COR-L47 (cell line): ENCODE data around the gene P2RY8.
"Not testable (repeated sequence)": the region's sequence is repeated elsewhere in the genome, so short reads cannot be mapped to it uniquely, and the experiment has no call there.

Experiments used
- DNase-seq: peaks from one replicate; lab custom pipeline; 2025; lab: John Stamatoyannopoulos, UW

P2RY8 gene, protein sequence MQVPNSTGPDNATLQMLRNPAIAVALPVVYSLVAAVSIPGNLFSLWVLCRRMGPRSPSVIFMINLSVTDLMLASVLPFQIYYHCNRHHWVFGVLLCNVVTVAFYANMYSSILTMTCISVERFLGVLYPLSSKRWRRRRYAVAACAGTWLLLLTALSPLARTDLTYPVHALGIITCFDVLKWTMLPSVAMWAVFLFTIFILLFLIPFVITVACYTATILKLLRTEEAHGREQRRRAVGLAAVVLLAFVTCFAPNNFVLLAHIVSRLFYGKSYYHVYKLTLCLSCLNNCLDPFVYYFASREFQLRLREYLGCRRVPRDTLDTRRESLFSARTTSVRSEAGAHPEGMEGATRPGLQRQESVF

GRCh38 chrX:1537031-1537715 is at the start of gene P2RY8:
P2RY8 (minus strand) TSS chrX:1537185; CDS start chrX:1466558, 70,627 bp downstream.
- DNase-seq = no peak

GRCh38 chrX:1584237-1585011 is 47.4 kb upstream of the P2RY8 start:
- DNase-seq = no peak

DNA sequence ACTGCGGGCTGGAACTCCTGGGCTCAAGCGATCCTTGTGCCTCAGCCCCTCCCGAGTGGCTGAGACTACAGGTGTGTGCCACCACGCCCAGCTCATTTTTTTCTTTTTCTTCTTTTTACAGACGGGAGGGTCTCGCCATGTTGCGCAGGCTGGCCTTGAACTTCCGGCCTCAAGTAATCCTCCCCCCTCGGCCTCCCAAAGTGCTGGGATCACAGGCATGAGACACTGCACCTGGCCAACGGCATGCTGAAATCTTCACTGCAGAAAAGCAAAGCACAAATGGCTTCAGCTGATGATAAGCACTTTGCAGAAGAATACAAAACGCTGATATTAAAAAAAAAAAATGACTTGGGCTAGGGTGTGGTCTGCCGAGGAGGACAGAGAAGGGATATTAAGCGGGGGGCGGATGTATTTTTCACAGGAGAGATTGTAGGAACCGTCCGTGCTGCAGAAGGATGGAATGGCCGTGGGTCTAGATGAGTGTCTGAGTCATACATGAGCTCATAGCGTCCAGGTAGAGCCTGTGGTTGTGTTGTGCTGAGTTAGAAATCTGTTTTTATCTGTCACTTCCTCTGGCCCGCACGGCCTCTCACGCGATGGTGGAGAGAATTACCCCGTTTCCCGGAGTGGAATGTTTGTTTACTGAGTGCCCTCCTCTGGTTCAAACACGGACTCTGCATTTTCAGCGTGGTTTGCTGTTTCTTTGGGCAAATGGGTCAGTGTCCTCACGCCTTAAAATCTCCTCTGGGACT is 45.9 kb upstream of the P2RY8 start:
- DNase-seq = no peak

- peak; percentile 27 for DNase-seq
Measured at GRCh38 chrX:1581132-1581531, 44.1 kb upstream of the P2RY8 start.

- DNase-seq = no peak
Measured at GRCh38 chrX:1578511-1579173, 41.7 kb upstream of the P2RY8 start.

DNA sequence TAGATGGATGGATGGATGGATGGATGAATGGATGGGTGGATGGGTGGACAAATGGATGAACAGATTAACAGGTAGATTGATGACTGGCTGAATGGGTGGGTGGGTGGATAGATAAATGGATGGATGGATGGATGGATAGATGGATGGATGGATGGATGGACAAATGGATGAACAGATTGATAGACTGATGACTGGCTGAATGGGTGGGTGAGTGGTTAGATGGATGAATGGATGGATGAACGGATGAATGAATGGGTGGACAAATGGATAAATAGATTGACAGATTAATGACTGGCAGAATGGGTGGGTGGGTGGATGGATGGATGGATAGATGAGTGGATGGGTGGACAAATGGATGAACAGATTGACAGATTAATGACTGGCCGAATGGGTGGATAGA is 40.9 kb upstream of the P2RY8 start:
- no peak for DNase-seq

GRCh38 chrX:1576201-1576992 is 39.4 kb upstream of the P2RY8 start:
- DNase-seq = no peak

- not testable (repeated sequence) for DNase-seq
Measured at GRCh38 chrX:1574181-1574580, 37.2 kb upstream of the P2RY8 start.

GRCh38 chrX:1564750-1565683 is 28.0 kb upstream of the P2RY8 start:
- no peak for DNase-seq

DNA sequence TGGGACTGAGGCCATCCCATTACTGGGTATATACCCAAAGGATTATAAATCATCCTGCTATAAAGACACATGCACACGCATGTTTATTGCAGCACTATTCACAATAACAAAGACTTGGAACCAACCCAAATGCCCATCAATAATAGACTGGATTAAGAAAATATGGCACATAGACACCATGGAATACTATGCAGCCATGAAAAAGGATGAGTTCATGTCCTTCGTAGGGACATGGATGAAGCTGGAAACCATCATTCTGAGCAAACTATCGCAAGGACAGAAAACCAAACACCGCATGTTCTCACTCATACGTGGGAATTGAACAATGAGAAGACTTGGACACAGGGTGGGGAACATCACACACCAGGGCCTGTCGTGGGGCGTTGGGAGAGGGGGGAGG is 27.1 kb upstream of the P2RY8 start:
- DNase-seq = not testable (repeated sequence)

DNA sequence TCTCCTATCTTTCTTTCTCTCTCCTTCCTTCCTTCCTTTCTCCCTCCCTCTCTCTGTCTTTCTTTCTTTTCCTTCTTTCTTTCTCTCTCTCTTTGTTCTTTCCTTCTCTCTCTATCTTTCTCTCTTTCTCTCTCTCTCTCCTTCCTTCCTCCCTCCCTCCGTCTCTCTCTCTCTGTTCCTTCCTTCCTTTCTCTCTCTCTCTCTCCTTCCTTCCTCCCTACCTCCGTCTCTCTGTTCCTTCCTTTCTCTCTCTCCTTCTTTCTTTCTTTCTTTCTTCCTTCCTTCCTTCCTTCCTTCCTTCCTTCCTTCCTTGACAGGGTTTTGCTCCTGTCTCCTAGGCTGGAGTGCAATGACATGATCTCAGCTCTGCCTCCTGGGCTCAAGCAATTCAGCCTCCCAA is 24.2 kb upstream of the P2RY8 start:
- DNase-seq = no peak

DNA sequence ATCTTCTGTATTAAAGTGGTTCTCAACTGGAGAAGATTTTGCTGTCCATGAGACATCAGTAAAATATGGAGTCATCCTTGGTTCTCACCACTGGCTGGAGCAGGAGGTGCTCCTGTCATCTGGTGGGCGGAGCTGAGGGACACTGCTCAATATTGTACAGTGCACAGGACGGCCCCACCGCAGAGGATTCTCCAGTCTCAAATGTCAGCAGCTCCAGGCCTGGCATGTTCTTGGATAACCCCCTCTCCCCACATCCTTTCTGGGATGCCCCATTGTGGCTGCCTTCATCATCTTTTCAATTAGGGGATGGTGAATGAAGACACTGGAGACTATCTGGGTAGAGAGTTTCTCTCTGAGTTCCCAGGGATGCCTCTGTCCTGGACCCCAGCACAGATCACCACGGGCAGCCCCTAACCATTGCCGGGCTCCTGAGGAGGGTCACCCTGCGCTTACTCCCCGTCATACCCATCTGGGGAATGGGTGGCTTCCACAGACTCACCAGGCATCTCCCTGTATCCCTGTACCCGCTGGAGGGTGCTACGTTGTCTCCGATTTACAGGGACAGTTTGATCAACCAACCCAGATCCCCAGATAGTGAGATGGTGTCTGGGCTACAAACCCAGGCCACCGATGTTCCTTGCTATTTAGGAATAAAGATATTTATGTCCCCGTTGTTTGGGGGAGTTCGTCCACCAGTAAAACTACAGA is 21.9 kb upstream of the P2RY8 start:
- no peak for DNase-seq

- DNase-seq = not testable (repeated sequence)
Measured at GRCh38 chrX:1557442-1557841, 20.5 kb upstream of the P2RY8 start.

GRCh38 chrX:1555370-1555769 is 18.4 kb upstream of the P2RY8 start:
- DNase-seq = no peak

DNA sequence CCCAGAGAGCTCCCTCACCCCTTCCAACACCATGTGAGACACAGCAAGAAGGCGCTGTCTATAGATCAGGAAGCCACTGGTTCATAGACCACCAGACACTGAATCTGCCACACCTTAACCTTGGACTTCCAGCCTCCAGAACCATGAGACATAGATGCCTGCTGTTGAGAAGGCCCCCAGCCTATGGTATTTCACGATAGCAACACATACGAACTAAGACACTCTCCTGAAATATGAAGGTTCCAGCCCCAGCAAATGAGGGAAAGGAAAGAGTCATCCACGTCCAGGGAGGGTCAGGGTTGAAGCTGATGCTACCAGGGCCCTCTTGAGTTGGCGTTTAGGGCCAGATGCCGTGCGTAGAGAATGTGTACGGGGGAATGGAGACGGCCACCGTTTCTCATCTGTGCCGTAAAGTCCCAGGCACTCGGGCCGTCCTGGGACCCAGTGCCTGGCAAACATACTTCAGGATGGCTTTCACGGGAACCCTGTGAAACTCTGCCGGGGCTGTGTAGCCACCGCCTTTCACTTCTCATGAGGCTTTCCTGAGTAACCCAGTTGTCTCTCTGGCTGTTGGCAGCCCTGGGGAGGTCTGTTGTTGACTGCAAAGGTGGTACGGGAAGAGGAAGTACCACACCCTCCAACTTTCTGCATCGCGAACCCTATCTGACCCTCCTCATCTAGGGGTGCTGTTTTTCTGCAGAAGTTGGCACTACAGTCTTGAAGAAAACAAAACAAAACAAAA is 17.7 kb upstream of the P2RY8 start:
- DNase-seq = no peak

- DNase-seq = no peak
Measured at GRCh38 chrX:1551959-1552546, 15.1 kb upstream of the P2RY8 start.

DNA sequence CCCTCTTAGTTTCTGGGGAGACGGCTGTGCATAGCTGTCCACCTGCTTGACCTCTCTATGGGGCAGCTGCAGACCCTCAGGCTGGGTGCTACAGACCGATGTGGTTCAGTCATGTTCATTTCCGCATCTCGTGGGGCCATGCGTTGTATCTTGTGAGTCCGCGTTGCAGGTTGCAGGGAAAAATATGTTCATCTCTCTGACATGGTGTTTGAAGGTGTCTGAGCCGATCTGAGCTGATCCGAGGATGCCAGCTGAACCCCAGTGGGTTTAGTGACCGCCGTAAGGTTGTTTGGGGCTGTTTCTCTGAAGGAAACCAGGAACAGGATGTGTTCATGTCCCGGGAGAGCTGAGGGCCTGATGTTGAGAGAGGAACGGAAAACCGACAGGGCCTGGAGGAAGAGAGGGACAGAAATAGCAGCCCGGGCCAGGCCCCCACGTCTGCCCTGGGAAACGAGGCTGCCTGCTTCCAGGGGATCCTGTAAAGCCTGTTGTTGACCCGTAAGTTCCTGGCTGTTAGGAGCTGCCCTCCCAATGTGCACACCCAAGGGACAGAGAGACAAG is 9.8 kb upstream of the P2RY8 start:
- DNase-seq = no peak
